K562 (cell line): Measurements from ENCODE around the gene AQP9. TPM values are rescaled to one million over a fixed set of nuclear protein-coding genes. Genes with fewer than 3 reads are reported as not detected.

Experiments used
- ARID4B ChIP-seq: sonication (generic); formaldehyde crosslinking; IDR thresholded peaks from 2 replicates; pipeline ENCODE4 v1.8.0; 2022; ENCODE audit warnings: mild to moderate bottlenecking, missing genetic modification reagents
- NKRF ChIP-seq: fragments of 450-650 bp; IDR thresholded peaks from 2 replicates; pipeline ENCODE4 v1.6.1; 2016; ENCODE audit warnings: borderline replicate concordance
- SP1 ChIP-seq: sonication (generic); formaldehyde crosslinking; IDR thresholded peaks from 2 replicates; pipeline ENCODE4 v1.8.1; 2022; ENCODE audit warnings: mild to moderate bottlenecking, missing genetic modification reagents
- STAT6 ChIP-seq: sonication (generic); formaldehyde crosslinking; IDR thresholded peaks from 2 replicates; pipeline ENCODE4 v1.8.1; 2023; ENCODE audit warnings: mild to moderate bottlenecking, missing genetic modification reagents
- XRCC3 ChIP-seq: fragments of 450-650 bp; IDR thresholded peaks from 2 replicates; pipeline ENCODE4 v1.6.1; 2017; ENCODE audit warnings: mild to moderate bottlenecking, moderate library complexity
- polyA plus RNA-seq, 8 experiments: library from polyadenylated mRNA; depleted of rRNA in 4 of 8; stranded (reverse) in 5 of 8; unstranded in 3 of 8; fragments of >200 nt; fragmentation: Nextera tagmentation in 2 of 8; fragmentation: Illumina TruSeq in 1 of 8; extraction: Ambion mirVana in 2 of 8; extraction: Trizol in 1 of 8; gene quantifications; 2 replicates each; pipeline versions ENCODE4 v1.2.1 to v1.2.3, GENCODE V29; 2011 to 2014; ENCODE audit warnings: inconsistent platforms in 1 of 8, missing spikeins in 1 of 8
- total RNA-seq, 7 experiments: library from RNA; depleted of rRNA in 6 of 7; stranded (reverse); fragments of >200 nt in 6 of 7; fragmentation: Illumina TruSeq in 2 of 7; extraction: Trizol in 2 of 7; gene quantifications; 2 replicates each; pipeline versions ENCODE4 v1.2.1 to v1.2.3, GENCODE V29; 2011 to 2021; ENCODE audit warnings: low replicate concordance in 1 of 7

AQP9 gene
- total and polyA plus RNA-seq, 9 of the 15 experiments (the other 6 are each of a cell fraction or from before 2014, with no cell fraction given): 0.04 to 0.33 (median 0.07) TPM; not detected in 4

- no peak for TF ChIP-seq STAT6 (CRISPR knock-in tag)
- TF ChIP-seq XRCC3: no peak
- TF ChIP-seq ARID4B (CRISPR knock-in tag): no peak
- TF ChIP-seq SP1: no peak
- no peak for TF ChIP-seq NKRF
- TF ChIP-seq, all 486 proteins: peak for 46
Observed at GRCh38 chr15:58189148-58189811, 51.1 kb downstream of the AQP9 start (continued).
